ENCODE results near the gene SCN9A. TPM values are rescaled to one million over a fixed set of nuclear protein-coding genes. Genes with fewer than 3 reads are reported as not detected.

Gene SCN9A
- total and polyA plus RNA-seq, 2 of the 8 experiments (the other 6 are each of a cell fraction or from before 2014, with no cell fraction given), result 1.6 to 6.2 TPM

GRCh38 chr2:166230024-166230723 lies 145.6 kb downstream of the SCN9A start:
- Histone ChIP-seq H3K79me1 (ENCODE audit: low read depth, low read length) (no peaks in the 10 kb centered on the region), H4K8ac (ENCODE audit: extremely low read depth, insufficient read depth, low read length) (no peak overlapping the region), H3K23me2 (ENCODE audit: low read depth, low read length) (no peaks in the 10 kb centered on the region), H4K20me1 (replicated peaks in 1 of 2; ENCODE audit: control insufficient read depth in 1 of 2, insufficient read depth in 2 of 2, low read length in 2 of 2) (no peaks in the 10 kb centered on the region), H3K9ac (replicated peaks in 1 of 4; ENCODE audit: extremely low read depth in 1 of 4, low read depth in 3 of 4, low read length in 3 of 4) (no peak overlapping the region), H3K23ac (ENCODE audit: insufficient read length) (no peak overlapping the region), H2BK12ac (ENCODE audit: low read depth, low read length) (no peak overlapping the region), H2BK20ac (ENCODE audit: low read length) (no peak overlapping the region), H3K56ac (replicated peaks; ENCODE audit: insufficient read length, low read depth, low read length) (no peak overlapping the region), H2AFZ (ENCODE audit: low read length) (no peak overlapping the region), H3K27me3 (replicated peaks in 1 of 4; ENCODE audit: control insufficient read depth in 3 of 4, extremely low read depth in 1 of 4, insufficient read depth in 3 of 4, low read length in 3 of 4) (no peaks in the 10 kb centered on the region), H3K4me1 (replicated peaks in 1 of 4; ENCODE audit: control insufficient read depth in 3 of 4, insufficient read depth in 4 of 4, low read length in 3 of 4) (no peaks in the 10 kb centered on the region), H3K27ac (ENCODE audit: low read depth, low read length) (no peak overlapping the region), H3K4me3 (ENCODE audit: extremely low read depth in 1 of 4, insufficient read depth in 2 of 4, low read depth in 3 of 4, low read length in 4 of 4) (no peak overlapping the region), H3K4me2 (ENCODE audit: insufficient read depth in 1 of 2, low read depth in 2 of 2, low read length in 2 of 2) (no peak overlapping the region), H3K4ac (replicated peaks; ENCODE audit: insufficient read length, low read depth, low read length) (no peak overlapping the region), H2BK15ac (ENCODE audit: low read length) (no peak overlapping the region), H2BK120ac (replicated peaks; ENCODE audit: low read depth, low read length) (no peak overlapping the region), H3K14ac (ENCODE audit: insufficient read length) (no peak overlapping the region), H3K36me3 (ENCODE audit: control insufficient read depth in 2 of 4, insufficient read depth in 4 of 4, low read length in 3 of 4) (no peaks in the 10 kb centered on the region), H4K5ac (ENCODE audit: insufficient read length, low read depth, low read length) (no peak overlapping the region), H3K9me3 (ENCODE audit: insufficient read depth in 2 of 2, low read depth in 1 of 2, low read length in 1 of 2) (no peaks in the 10 kb centered on the region), H4K91ac (replicated peaks; ENCODE audit: insufficient read length, low read length) (no peak overlapping the region), H3K79me2 (ENCODE audit: control insufficient read depth in 1 of 2, insufficient read depth in 2 of 2, low read length in 2 of 2) (no peaks in the 10 kb centered on the region), H2AK5ac (ENCODE audit: low read depth, low read length) (no peak overlapping the region), H2BK5ac (ENCODE audit: low read depth, low read length) (no peak overlapping the region), H3K18ac (ENCODE audit: extremely low read depth, low read length) (no peak overlapping the region)
- DNase-seq (ENCODE audit: low read depth in 1 of 2, low spot score in 2 of 2) (no peak), FAIRE-seq (no peak)
- ChIA-PET POLR2A (ENCODE audit: partially characterized antibody) (no interaction called here), CTCF (ENCODE audit: partially characterized antibody) (no interaction called here)
- WGBS, 2 experiments (ENCODE audit: extremely low coverage in 1 of 2, insufficient coverage in 1 of 2, insufficient read length in 1 of 2, insufficient replicate concordance in 2 of 2, low coverage in 1 of 2, low lambda C conversion rate in 2 of 2, missing lambda C conversion rate in 1 of 2), result 90% methylated on average over 4 of the region's 4 CpGs; no CpG with 5 or more reads in 1 of the 2 experiments
- no peak for TF ChIP-seq TEAD4 (IDR thresholded peaks at IDR 0.05; ENCODE audit: low read depth, low read length)
- no peak for TF ChIP-seq CBX8 (IDR thresholded peaks at IDR 0.05; ENCODE audit: borderline replicate concordance, low read depth, low read length)
- no peak for TF ChIP-seq TBP (IDR thresholded peaks at IDR 0.05; ENCODE audit: low read depth, low read length)
- no peak for TF ChIP-seq SUZ12 (IDR thresholded peaks at IDR 0.05; ENCODE audit: low read length)
- TF ChIP-seq NRF1 (IDR thresholded peaks at IDR 0.05; ENCODE audit: low read depth, low read length), result no peak
- TF ChIP-seq CHD1 (IDR thresholded peaks at IDR 0.05; ENCODE audit: low read depth, low read length), result no peak
- TF ChIP-seq NANOG (IDR thresholded peaks at IDR 0.05; ENCODE audit: insufficient read depth, low read depth, low read length, poor library complexity, severe bottlenecking), result no peak
- TF ChIP-seq, protein P1, sequence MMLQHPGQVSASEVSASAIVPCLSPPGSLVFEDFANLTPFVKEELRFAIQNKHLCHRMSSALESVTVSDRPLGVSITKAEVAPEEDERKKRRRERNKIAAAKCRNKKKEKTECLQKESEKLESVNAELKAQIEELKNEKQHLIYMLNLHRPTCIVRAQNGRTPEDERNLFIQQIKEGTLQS (IDR thresholded peaks at IDR 0.05; ENCODE audit: insufficient read depth, low read depth, low read length), result no peak
- TF ChIP-seq SIX5 (IDR thresholded peaks at IDR 0.05; ENCODE audit: low read depth, low read length), result no peak
- no peak for TF ChIP-seq JUND (IDR thresholded peaks at IDR 0.05; ENCODE audit: low read length)
- TF ChIP-seq SIRT6 (IDR thresholded peaks at IDR 0.05; ENCODE audit: low read length), result no peak
- TF ChIP-seq JUN (IDR thresholded peaks at IDR 0.05; ENCODE audit: low read depth, low read length), result no peak

Measured in H1 (cell line).